Glomerular visceral epithelial cell (primary cell): ENCODE data around the gene TIMM8A.

Experiments
- DNase-seq: peaks from one replicate; pipeline ENCODE4 v3.0.0-alpha.2; 2016; ENCODE audit errors: extremely low spot score

The TIMM8A gene

GRCh38 chrX:101348452-101349192, at the start of gene TIMM8A:
Gene TIMM8A, minus strand, starts transcription at chrX:101348742. Its CDS starts 78 bp downstream, at chrX:101348664.
- DNase-seq, result peak; percentile 71

- DNase-seq, result no peak
Measured at GRCh38 chrX:101397779-101398178, 49.2 kb upstream of the TIMM8A start.

- DNase-seq, result no peak
Measured at GRCh38 chrX:101395789-101396188, 47.2 kb upstream of the TIMM8A start.

- DNase-seq, result no peak
Measured at GRCh38 chrX:101394372-101394771, 45.8 kb upstream of the TIMM8A start.

- DNase-seq, result no peak
Measured at GRCh38 chrX:101393530-101394305, 45.2 kb upstream of the TIMM8A start.

GRCh38 chrX:101391831-101392230, 43.3 kb upstream of the TIMM8A start:
- DNase-seq, result no peak

- peak; percentile 90 for DNase-seq
Measured at GRCh38 chrX:101390664-101391525, 42.4 kb upstream of the TIMM8A start, which contains the start of gene RPL36A. Gene RPL36A, plus strand, starts transcription at chrX:101391011. Its CDS starts 33 bp downstream, at chrX:101391044.

- DNase-seq, result no peak
Measured at GRCh38 chrX:101388604-101389003, 40.1 kb upstream of the TIMM8A start.

GRCh38 chrX:101386542-101386885, 38.0 kb upstream of the TIMM8A start:
- DNase-seq, result no peak

- no peak for DNase-seq
Measured at GRCh38 chrX:101385795-101386541, 37.4 kb upstream of the TIMM8A start, which contains the start of gene BTK. Gene BTK, minus strand, starts transcription at chrX:101386191. Its CDS starts 10,907 bp downstream, at chrX:101375284.

- no peak for DNase-seq
Measured at GRCh38 chrX:101385026-101385684, 36.6 kb upstream of the TIMM8A start.

- DNase-seq, result no peak
Measured at GRCh38 chrX:101383679-101384205, 35.2 kb upstream of the TIMM8A start.

- no peak for DNase-seq
Measured at GRCh38 chrX:101377547-101377946, 29.0 kb upstream of the TIMM8A start.

- no peak for DNase-seq
Measured at GRCh38 chrX:101370888-101371504, 22.5 kb upstream of the TIMM8A start.

- DNase-seq, result no peak
Measured at GRCh38 chrX:101369687-101370086, 21.1 kb upstream of the TIMM8A start.

- DNase-seq, result no peak
Measured at GRCh38 chrX:101368800-101369199, 20.3 kb upstream of the TIMM8A start.

GRCh38 chrX:101365301-101365795, 16.8 kb upstream of the TIMM8A start:
- DNase-seq, result no peak

- DNase-seq, result no peak
Measured at GRCh38 chrX:101362757-101363156, 14.2 kb upstream of the TIMM8A start.

- no peak for DNase-seq
Measured at GRCh38 chrX:101362116-101362515, 13.6 kb upstream of the TIMM8A start.

GRCh38 chrX:101360390-101360789, 11.8 kb upstream of the TIMM8A start:
- no peak for DNase-seq
